ENCODE measurements around the gene CHCHD6. TPM values are rescaled to one million over a fixed set of nuclear protein-coding genes. Genes with fewer than 3 reads are reported as not detected.

Gene CHCHD6
- total and polyA plus RNA-seq, 4 donors = 12.1 to 22.6 (median 17.5) TPM

DNA sequence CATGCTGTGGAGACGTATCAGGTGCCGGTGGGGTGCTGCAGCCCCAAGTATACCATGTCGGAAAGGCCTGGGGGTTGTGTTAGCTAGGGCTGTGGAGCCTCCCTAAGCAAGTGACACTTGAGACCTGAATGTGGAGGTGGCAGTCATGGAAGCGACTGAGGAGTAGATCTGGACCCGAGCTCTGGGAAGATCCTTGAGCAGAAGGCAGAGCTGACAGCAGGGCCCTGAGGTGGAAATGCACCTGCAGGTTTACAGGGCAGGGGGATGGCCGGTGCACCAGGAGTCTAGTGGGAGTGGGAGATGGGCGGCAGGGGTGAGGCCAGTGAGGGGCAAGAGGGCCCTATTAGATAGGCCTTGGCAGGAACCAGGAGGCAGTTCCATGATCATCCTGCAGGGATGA lies 187.1 kb downstream of the CHCHD6 start:
- Histone ChIP-seq H3K36me3 (ENCODE audit: control insufficient read depth in 4 of 4, insufficient read depth in 4 of 4, low read length in 4 of 4) (no peaks in the 10 kb centered on the region), H3K27ac (ENCODE audit: low read depth in 1 of 2, low read length in 1 of 2) (no peak overlapping the region), H3K4me1 (ENCODE audit: control insufficient read depth in 5 of 5, insufficient read depth in 5 of 5, low read length in 5 of 5) (peaks cover 0 to 10% (median 6%) of the 10 kb centered on the region in 5 donors), H3K9ac (ENCODE audit: insufficient read depth in 1 of 2, low read length in 2 of 2) (no peak overlapping the region), H3K9me3 (ENCODE audit: control insufficient read depth in 4 of 4, insufficient read depth in 3 of 4, low read length in 3 of 4) (no peaks in the 10 kb centered on the region), H3K4me3 (no peak overlapping the region), H3K27me3 (ENCODE audit: control insufficient read depth in 3 of 3, insufficient read depth in 3 of 3, low read length in 2 of 3) (no peaks in the 10 kb centered on the region)
- DNase-seq = no peak
- TF ChIP-seq, protein P1, sequence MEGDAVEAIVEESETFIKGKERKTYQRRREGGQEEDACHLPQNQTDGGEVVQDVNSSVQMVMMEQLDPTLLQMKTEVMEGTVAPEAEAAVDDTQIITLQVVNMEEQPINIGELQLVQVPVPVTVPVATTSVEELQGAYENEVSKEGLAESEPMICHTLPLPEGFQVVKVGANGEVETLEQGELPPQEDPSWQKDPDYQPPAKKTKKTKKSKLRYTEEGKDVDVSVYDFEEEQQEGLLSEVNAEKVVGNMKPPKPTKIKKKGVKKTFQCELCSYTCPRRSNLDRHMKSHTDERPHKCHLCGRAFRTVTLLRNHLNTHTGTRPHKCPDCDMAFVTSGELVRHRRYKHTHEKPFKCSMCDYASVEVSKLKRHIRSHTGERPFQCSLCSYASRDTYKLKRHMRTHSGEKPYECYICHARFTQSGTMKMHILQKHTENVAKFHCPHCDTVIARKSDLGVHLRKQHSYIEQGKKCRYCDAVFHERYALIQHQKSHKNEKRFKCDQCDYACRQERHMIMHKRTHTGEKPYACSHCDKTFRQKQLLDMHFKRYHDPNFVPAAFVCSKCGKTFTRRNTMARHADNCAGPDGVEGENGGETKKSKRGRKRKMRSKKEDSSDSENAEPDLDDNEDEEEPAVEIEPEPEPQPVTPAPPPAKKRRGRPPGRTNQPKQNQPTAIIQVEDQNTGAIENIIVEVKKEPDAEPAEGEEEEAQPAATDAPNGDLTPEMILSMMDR (IDR thresholded peaks at IDR 0.05; ENCODE audit: control extremely low read depth, extremely low read depth) = no peak
- no peak for ATAC-seq (ENCODE audit: insufficient read depth, low FRiP score)
- 97 to 98% methylated on average over 7 of the region's 7 CpGs for WGBS, 2 donors

DNA sequence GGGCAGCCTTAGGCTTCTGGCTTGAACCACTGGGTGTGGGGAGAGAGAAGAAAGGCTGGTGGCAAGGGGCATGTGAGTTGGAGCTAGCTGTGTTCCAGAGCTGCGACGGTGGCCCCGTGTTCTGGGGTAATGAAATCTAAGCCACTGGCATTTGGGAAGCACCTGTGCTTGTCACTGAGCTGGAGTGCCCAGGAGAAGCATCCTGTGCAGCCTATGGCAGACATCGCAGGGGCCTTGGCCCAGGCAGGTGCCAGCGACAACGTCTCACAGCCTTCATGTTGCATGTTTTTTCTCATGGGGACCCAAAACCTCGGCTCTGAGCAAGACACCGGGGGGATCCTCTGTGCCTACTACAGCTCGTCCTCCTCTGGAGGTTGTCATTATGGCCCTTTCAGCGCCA lies 187.8 kb downstream of the CHCHD6 start:
- Histone ChIP-seq H3K36me3 (ENCODE audit: control insufficient read depth in 4 of 4, insufficient read depth in 4 of 4, low read length in 4 of 4) (no peaks in the 10 kb centered on the region), H3K27me3 (ENCODE audit: control insufficient read depth in 3 of 3, insufficient read depth in 3 of 3, low read length in 2 of 3) (no peaks in the 10 kb centered on the region), H3K4me1 (ENCODE audit: control insufficient read depth in 5 of 5, insufficient read depth in 5 of 5, low read length in 5 of 5) (peaks cover 0 to 10% (median 3%) of the 10 kb centered on the region in 5 donors), H3K4me3 (no peak overlapping the region), H3K9ac (ENCODE audit: insufficient read depth in 1 of 2, low read length in 2 of 2) (no peak overlapping the region), H3K9me3 (ENCODE audit: control insufficient read depth in 4 of 4, insufficient read depth in 3 of 4, low read length in 3 of 4) (no peaks in the 10 kb centered on the region), H3K27ac (ENCODE audit: low read depth in 1 of 2, low read length in 1 of 2) (no peak overlapping the region)
- ATAC-seq (ENCODE audit: insufficient read depth, low FRiP score) (no peak), DNase-seq (no peak)
- TF ChIP-seq, protein P1 (IDR thresholded peaks at IDR 0.05; ENCODE audit: control extremely low read depth, extremely low read depth) = no peak
- 96 to 98% methylated on average over 10 of the region's 10 CpGs for WGBS, 2 donors

DNA sequence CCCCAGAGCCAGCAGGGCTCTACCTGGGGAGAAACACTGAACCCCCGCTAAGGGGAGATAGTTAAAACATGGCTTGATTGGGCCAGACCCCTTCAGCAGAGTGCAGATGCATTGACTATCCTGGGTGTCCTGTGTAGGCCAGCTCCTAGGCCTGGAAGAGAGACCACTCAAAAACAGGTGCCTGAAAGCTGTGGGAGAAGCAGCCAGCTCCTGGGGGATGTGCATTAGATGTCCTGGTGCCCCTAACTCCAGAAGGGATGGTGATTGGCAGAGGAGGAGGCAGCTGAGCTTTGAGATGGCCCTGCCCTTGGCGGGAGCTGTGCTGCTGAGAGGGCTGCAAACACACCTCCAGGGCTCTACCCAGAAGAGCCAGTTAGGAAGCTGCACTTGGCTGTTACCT lies 189.6 kb downstream of the CHCHD6 start:
- Histone ChIP-seq H3K27me3 (ENCODE audit: control insufficient read depth in 3 of 3, insufficient read depth in 3 of 3, low read length in 2 of 3) (no peaks in the 10 kb centered on the region), H3K36me3 (ENCODE audit: control insufficient read depth in 4 of 4, insufficient read depth in 4 of 4, low read length in 4 of 4) (no peaks in the 10 kb centered on the region), H3K27ac (ENCODE audit: low read depth in 1 of 2, low read length in 1 of 2) (no peak overlapping the region), H3K4me1 (ENCODE audit: control insufficient read depth in 5 of 5, insufficient read depth in 5 of 5, low read length in 5 of 5) (peaks cover 0 to 7% (median 3%) of the 10 kb centered on the region in 5 donors), H3K9me3 (ENCODE audit: control insufficient read depth in 4 of 4, insufficient read depth in 3 of 4, low read length in 3 of 4) (no peaks in the 10 kb centered on the region), H3K9ac (ENCODE audit: insufficient read depth in 1 of 2, low read length in 2 of 2) (no peak overlapping the region), H3K4me3 (no peak overlapping the region)
- TF ChIP-seq, protein P1 (IDR thresholded peaks at IDR 0.05; ENCODE audit: control extremely low read depth, extremely low read depth) = no peak
- DNase-seq (no peak), ATAC-seq (ENCODE audit: insufficient read depth, low FRiP score) (no peak)
- 98 to 99% methylated on average over 2 of the region's 2 CpGs for WGBS, 2 donors

DNA sequence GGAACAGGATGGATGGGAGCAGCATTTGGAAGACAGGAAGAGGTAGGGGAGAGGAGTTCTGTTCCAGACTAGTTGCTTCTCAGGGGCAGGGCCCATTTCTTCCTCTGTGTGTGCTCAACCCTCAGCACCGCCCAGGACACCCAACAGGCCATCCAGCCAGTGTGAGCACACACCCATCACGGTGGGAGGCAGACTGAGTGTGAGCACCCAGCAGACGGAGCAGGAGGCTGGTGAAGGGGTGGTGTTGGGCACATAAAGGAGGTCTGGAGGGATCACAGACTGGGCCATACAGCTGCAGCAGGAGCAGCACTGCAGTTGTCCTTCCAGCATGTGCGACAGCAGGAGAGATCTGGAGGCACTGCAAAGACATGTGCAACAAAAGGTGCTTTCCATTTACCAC lies 190.4 kb downstream of the CHCHD6 start:
- H3K27me3 ChIP-seq (ENCODE audit: control insufficient read depth in 3 of 3, insufficient read depth in 3 of 3, low read length in 2 of 3) = no peaks in the 10 kb centered on the region
- TF ChIP-seq, protein P1 (IDR thresholded peaks at IDR 0.05; ENCODE audit: control extremely low read depth, extremely low read depth) = no peak

More for the DNA sequence above, 190.4 kb downstream of the CHCHD6 start:
- Histone ChIP-seq H3K27ac (ENCODE audit: low read depth in 1 of 2, low read length in 1 of 2) (no peak overlapping the region), H3K4me3 (no peak overlapping the region), H3K4me1 (ENCODE audit: control insufficient read depth in 5 of 5, insufficient read depth in 5 of 5, low read length in 5 of 5) (peaks cover 0 to 7% (median 3%) of the 10 kb centered on the region in 5 donors), H3K9me3 (ENCODE audit: control insufficient read depth in 4 of 4, insufficient read depth in 3 of 4, low read length in 3 of 4) (no peaks in the 10 kb centered on the region), H3K9ac (ENCODE audit: insufficient read depth in 1 of 2, low read length in 2 of 2) (no peak overlapping the region), H3K36me3 (ENCODE audit: control insufficient read depth in 4 of 4, insufficient read depth in 4 of 4, low read length in 4 of 4) (no peaks in the 10 kb centered on the region)
- WGBS, 2 donors = 93 to 97% methylated on average over 4 of the region's 4 CpGs
- ATAC-seq (ENCODE audit: insufficient read depth, low FRiP score) (no peak), DNase-seq (no peak)
